HCT116 (cell line): ENCODE measurements around the gene TESPA1.

ENCODE experiments used
- JUND ChIP-seq: IDR thresholded peaks from 2 replicates; pipeline ENCODE4 v1.6.1; 2012
- POLR2A ChIP-seq: IDR thresholded peaks from 2 replicates; pipeline ENCODE4 v1.7.0; 2011; ENCODE audit warnings: borderline replicate concordance; ENCODE audit not compliant: insufficient read depth, insufficient read length; ENCODE audit errors: extremely low read depth
- REST ChIP-seq: IDR thresholded peaks from 2 replicates; pipeline ENCODE4 v1.6.1; 2012; ENCODE audit warnings: low read depth
- SIN3A ChIP-seq: IDR thresholded peaks from 2 replicates; pipeline ENCODE4 v1.6.1; 2012; ENCODE audit warnings: low read depth
- TF ChIP-seq, protein P1 (sequence below): IDR thresholded peaks from 2 replicates; pipeline ENCODE4 v1.6.1; 2012
- TF ChIP-seq, protein P2 (sequence below), 3 experiments: fragments of 200-600 bp in 1 of 3; sonication (generic) in 1 of 3; IDR thresholded peaks in 2 of 3; conservative IDR thresholded peaks in 1 of 3; 2 replicates each; pipeline ENCODE4 v1.5.1; 2012 to 2017; ENCODE audit warnings: low read depth in 2 of 3, low read length in 2 of 3, antibody characterized with exemption in 1 of 3, borderline replicate concordance in 1 of 3, control low read depth in 1 of 3, mild to moderate bottlenecking in 1 of 3, mixed read lengths in 1 of 3, mixed run types in 1 of 3, moderate library complexity in 1 of 3; ENCODE audit not compliant: insufficient read depth in 1 of 3
- TF ChIP-seq, protein P3 (sequence below): IDR thresholded peaks from 2 replicates; pipeline ENCODE4 v1.6.1; 2011; ENCODE audit warnings: mild to moderate bottlenecking, low read length, moderate library complexity; ENCODE audit not compliant: insufficient replicate concordance; ENCODE audit errors: extremely low read depth
- TF ChIP-seq, protein P4 (sequence below): IDR thresholded peaks from 2 replicates; pipeline ENCODE4 v1.6.1; 2012

DNA sequence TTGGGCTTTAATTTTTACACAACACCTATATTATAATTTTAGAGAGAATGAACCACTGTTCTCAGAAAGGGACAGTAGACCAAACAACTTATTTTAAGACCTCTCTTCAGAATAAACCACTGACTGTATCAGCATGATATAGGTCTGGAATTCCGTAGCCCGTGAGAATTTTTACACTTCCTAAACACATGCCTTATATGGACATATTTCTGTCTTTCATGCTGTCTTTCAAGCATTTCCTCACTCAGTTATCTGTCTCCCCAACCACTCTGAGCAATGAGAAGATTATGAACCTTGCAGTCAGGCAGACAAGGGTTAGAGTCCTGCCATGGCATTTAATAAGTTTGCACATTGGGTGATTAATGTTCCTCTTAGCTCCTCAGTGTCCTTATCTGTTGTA, 17.8 kb upstream of the TESPA1 start:
- TF ChIP-seq, protein P1, sequence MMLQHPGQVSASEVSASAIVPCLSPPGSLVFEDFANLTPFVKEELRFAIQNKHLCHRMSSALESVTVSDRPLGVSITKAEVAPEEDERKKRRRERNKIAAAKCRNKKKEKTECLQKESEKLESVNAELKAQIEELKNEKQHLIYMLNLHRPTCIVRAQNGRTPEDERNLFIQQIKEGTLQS, result no peak
- no peak for TF ChIP-seq JUND
- no peak for TF ChIP-seq SIN3A
- TF ChIP-seq, protein P2, sequence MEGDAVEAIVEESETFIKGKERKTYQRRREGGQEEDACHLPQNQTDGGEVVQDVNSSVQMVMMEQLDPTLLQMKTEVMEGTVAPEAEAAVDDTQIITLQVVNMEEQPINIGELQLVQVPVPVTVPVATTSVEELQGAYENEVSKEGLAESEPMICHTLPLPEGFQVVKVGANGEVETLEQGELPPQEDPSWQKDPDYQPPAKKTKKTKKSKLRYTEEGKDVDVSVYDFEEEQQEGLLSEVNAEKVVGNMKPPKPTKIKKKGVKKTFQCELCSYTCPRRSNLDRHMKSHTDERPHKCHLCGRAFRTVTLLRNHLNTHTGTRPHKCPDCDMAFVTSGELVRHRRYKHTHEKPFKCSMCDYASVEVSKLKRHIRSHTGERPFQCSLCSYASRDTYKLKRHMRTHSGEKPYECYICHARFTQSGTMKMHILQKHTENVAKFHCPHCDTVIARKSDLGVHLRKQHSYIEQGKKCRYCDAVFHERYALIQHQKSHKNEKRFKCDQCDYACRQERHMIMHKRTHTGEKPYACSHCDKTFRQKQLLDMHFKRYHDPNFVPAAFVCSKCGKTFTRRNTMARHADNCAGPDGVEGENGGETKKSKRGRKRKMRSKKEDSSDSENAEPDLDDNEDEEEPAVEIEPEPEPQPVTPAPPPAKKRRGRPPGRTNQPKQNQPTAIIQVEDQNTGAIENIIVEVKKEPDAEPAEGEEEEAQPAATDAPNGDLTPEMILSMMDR (IDR thresholded peaks at IDR 0.05 in 2 of 3, conservative IDR thresholded peaks at IDR 0.05 in 1 of 3; ENCODE audit: borderline replicate concordance in 1 of 3, insufficient read depth in 1 of 3, low read depth in 2 of 3, low read length in 2 of 3), result no peak
- TF ChIP-seq, protein P3, sequence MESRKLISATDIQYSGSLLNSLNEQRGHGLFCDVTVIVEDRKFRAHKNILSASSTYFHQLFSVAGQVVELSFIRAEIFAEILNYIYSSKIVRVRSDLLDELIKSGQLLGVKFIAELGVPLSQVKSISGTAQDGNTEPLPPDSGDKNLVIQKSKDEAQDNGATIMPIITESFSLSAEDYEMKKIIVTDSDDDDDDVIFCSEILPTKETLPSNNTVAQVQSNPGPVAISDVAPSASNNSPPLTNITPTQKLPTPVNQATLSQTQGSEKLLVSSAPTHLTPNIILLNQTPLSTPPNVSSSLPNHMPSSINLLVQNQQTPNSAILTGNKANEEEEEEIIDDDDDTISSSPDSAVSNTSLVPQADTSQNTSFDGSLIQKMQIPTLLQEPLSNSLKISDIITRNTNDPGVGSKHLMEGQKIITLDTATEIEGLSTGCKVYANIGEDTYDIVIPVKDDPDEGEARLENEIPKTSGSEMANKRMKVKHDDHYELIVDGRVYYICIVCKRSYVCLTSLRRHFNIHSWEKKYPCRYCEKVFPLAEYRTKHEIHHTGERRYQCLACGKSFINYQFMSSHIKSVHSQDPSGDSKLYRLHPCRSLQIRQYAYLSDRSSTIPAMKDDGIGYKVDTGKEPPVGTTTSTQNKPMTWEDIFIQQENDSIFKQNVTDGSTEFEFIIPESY, result no peak
- no peak for TF ChIP-seq POLR2A
- no peak for TF ChIP-seq REST
- TF ChIP-seq, protein P4, sequence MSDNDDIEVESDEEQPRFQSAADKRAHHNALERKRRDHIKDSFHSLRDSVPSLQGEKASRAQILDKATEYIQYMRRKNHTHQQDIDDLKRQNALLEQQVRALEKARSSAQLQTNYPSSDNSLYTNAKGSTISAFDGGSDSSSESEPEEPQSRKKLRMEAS, result no peak
